Stomach smooth muscle (tissue), 2 donors: ENCODE measurements around the gene HCAR1.
"Not testable (repeated sequence)": the region's sequence is repeated elsewhere in the genome, so short reads cannot be mapped to it uniquely, and the experiment has no call there.

Experiments used
- H3K27ac ChIP-seq: one replicate; pipeline ENCODE4 v1.7.0; 2013; ENCODE audit warnings: mild to moderate bottlenecking, low read length, inconsistent platforms
- H3K27me3 ChIP-seq, 2 donors: one replicate each; pipeline ENCODE4 v1.7.0; 2013; ENCODE audit warnings: low read length in 2 of 2; ENCODE audit not compliant: insufficient read depth in 2 of 2, control insufficient read depth in 1 of 2
- H3K36me3 ChIP-seq, 2 donors: one replicate each; pipeline ENCODE4 v1.7.0; 2013; ENCODE audit warnings: low read length in 2 of 2; ENCODE audit not compliant: control insufficient read depth in 2 of 2, insufficient read depth in 2 of 2
- H3K4me1 ChIP-seq: one replicate; pipeline ENCODE4 v1.7.0; 2013; ENCODE audit warnings: low read length; ENCODE audit not compliant: control insufficient read depth, insufficient read depth
- H3K4me3 ChIP-seq, 2 donors: one replicate each; pipeline ENCODE4 v1.7.0; 2013; ENCODE audit warnings: low read length in 2 of 2
- H3K9ac ChIP-seq, 2 donors: one replicate each; pipeline ENCODE4 v1.7.0; 2013; ENCODE audit warnings: low read length in 2 of 2, mild to moderate bottlenecking in 1 of 2
- H3K9me3 ChIP-seq, 2 donors: one replicate each; pipeline ENCODE4 v1.7.0; 2013; ENCODE audit warnings: low read length in 2 of 2; ENCODE audit not compliant: control insufficient read depth in 2 of 2
- donor health status: healthy.
- donor health status: Pancreatic carcinoma.

Gene HCAR1

GRCh38 chr12:122740351-122740750, 9.7 kb upstream of the HCAR1 start:
- H3K4me3 ChIP-seq, result no peak overlapping the region
- H3K9ac ChIP-seq, result no peak overlapping the region
- H3K27ac ChIP-seq, result no peak overlapping the region
- H3K36me3 ChIP-seq, result no peaks in the 10 kb centered on the region
- H3K9me3 ChIP-seq, result no peaks in the 10 kb centered on the region
- no peaks in the 10 kb centered on the region for H3K4me1 ChIP-seq
- H3K27me3 ChIP-seq, result no peaks in the 10 kb centered on the region

- H3K36me3 ChIP-seq, result no peaks in the 10 kb centered on the region
- no peak overlapping the region for H3K27ac ChIP-seq
- no peaks in the 10 kb centered on the region for H3K4me1 ChIP-seq
- no peak overlapping the region for H3K4me3 ChIP-seq
- H3K9ac ChIP-seq, result no peak overlapping the region
- no peaks in the 10 kb centered on the region for H3K9me3 ChIP-seq
- no peaks in the 10 kb centered on the region for H3K27me3 ChIP-seq
Measured at GRCh38 chr12:122738571-122738970, 7.9 kb upstream of the HCAR1 start.

GRCh38 chr12:122732611-122733010, 2.0 kb upstream of the HCAR1 start:
- H3K36me3 ChIP-seq, result no peaks in the 10 kb centered on the region
- H3K4me3 ChIP-seq, result no peak overlapping the region
- no peaks in the 10 kb centered on the region for H3K9me3 ChIP-seq
- peaks cover 0 to 2% of the 10 kb centered on the region in 2 donors for H3K27me3 ChIP-seq
- no peak overlapping the region for H3K9ac ChIP-seq
- H3K27ac ChIP-seq, result no peak overlapping the region
- no peaks in the 10 kb centered on the region for H3K4me1 ChIP-seq

- Histone ChIP-seq H3K9me3 (no peaks in the 10 kb centered on the region), H3K27ac (no peak overlapping the region), H3K4me3 (no peak overlapping the region)
Measured at GRCh38 chr12:122732170-122732569, 1.5 kb upstream of the HCAR1 start.

GRCh38 chr12:122729583-122730214, 945 bp downstream of the HCAR1 start:
- no peak overlapping the region for H3K9ac ChIP-seq
- no peak overlapping the region for H3K4me3 ChIP-seq
- H3K27ac ChIP-seq, result no peak overlapping the region

More at GRCh38 chr12:122732170-122732569, 1.5 kb upstream of the HCAR1 start:
- no peaks in the 10 kb centered on the region for H3K4me1 ChIP-seq
- no peak overlapping the region for H3K9ac ChIP-seq
- peaks cover 0 to 2% of the 10 kb centered on the region in 2 donors for H3K27me3 ChIP-seq
- H3K36me3 ChIP-seq, result no peaks in the 10 kb centered on the region

GRCh38 chr12:122726080-122726558, 4.5 kb downstream of the HCAR1 start:
- H3K4me3 ChIP-seq, result no peak overlapping the region
- H3K27me3 ChIP-seq, result peaks cover 0 to 2% of the 10 kb centered on the region in 2 donors
- H3K9ac ChIP-seq, result no peak overlapping the region
- H3K27ac ChIP-seq, result no peak overlapping the region
- no peaks in the 10 kb centered on the region for H3K4me1 ChIP-seq
- H3K9me3 ChIP-seq, result no peaks in the 10 kb centered on the region
- no peaks in the 10 kb centered on the region for H3K36me3 ChIP-seq

More at GRCh38 chr12:122729583-122730214, 945 bp downstream of the HCAR1 start:
- Histone ChIP-seq H3K4me1 (no peaks in the 10 kb centered on the region), H3K36me3 (no peaks in the 10 kb centered on the region), H3K27me3 (peaks cover 0 to 2% of the 10 kb centered on the region in 2 donors), H3K9me3 (no peaks in the 10 kb centered on the region)

GRCh38 chr12:122725452-122726079, 5.1 kb downstream of the HCAR1 start:
- Histone ChIP-seq H3K4me3 (no peak overlapping the region), H3K4me1 (no peaks in the 10 kb centered on the region), H3K36me3 (no peaks in the 10 kb centered on the region), H3K9ac (no peak overlapping the region), H3K27ac (no peak overlapping the region), H3K27me3 (peaks cover 0 to 2% of the 10 kb centered on the region in 2 donors), H3K9me3 (no peaks in the 10 kb centered on the region)

- Histone ChIP-seq H3K9me3 (no peaks in the 10 kb centered on the region), H3K9ac (no peak overlapping the region), H3K4me3 (no peak overlapping the region), H3K36me3 (no peaks in the 10 kb centered on the region), H3K27me3 (no peaks in the 10 kb centered on the region), H3K4me1 (no peaks in the 10 kb centered on the region), H3K27ac (no peak overlapping the region)
Measured at GRCh38 chr12:122724641-122725243, 5.9 kb downstream of the HCAR1 start.

- no peak overlapping the region for H3K9ac ChIP-seq
- H3K36me3 ChIP-seq, result no peaks in the 10 kb centered on the region
- no peaks in the 10 kb centered on the region for H3K9me3 ChIP-seq
- H3K27ac ChIP-seq, result no peak overlapping the region
- H3K4me3 ChIP-seq, result no peak overlapping the region
- no peaks in the 10 kb centered on the region for H3K27me3 ChIP-seq
- no peaks in the 10 kb centered on the region for H3K4me1 ChIP-seq
Measured at GRCh38 chr12:122722387-122722786, 8.3 kb downstream of the HCAR1 start.

- Histone ChIP-seq H3K36me3 (no peaks in the 10 kb centered on the region), H3K27ac (no peak overlapping the region), H3K9me3 (no peaks in the 10 kb centered on the region), H3K9ac (no peak overlapping the region), H3K4me3 (no peak overlapping the region), H3K4me1 (no peaks in the 10 kb centered on the region), H3K27me3 (no peaks in the 10 kb centered on the region)
Measured at GRCh38 chr12:122721057-122721545, 9.5 kb downstream of the HCAR1 start.

- not testable (repeated sequence) for H3K4me1 ChIP-seq, H3K4me3 ChIP-seq, H3K36me3 ChIP-seq, H3K27ac ChIP-seq, H3K9me3 ChIP-seq, H3K27me3 ChIP-seq, H3K9ac ChIP-seq
Measured at GRCh38 chr12:122716658-122717057, 14.0 kb downstream of the HCAR1 start, which contains the start of gene HCAR3. HCAR3 (minus strand) TSS chr12:122716811; CDS start chr12:122716737, 74 bp downstream.
